NCI-H748 (cell line): ENCODE measurements around the gene CTNND2.
"Not testable (repeated sequence)": the region's sequence is repeated elsewhere in the genome, so short reads cannot be mapped to it uniquely, and the experiment has no call there.

ENCODE experiments used
- DNase-seq: peaks from one replicate; lab custom pipeline; 2025; ENCODE audit not compliant: unreplicated experiment; lab: John Stamatoyannopoulos, UW

Gene CTNND2

DNA sequence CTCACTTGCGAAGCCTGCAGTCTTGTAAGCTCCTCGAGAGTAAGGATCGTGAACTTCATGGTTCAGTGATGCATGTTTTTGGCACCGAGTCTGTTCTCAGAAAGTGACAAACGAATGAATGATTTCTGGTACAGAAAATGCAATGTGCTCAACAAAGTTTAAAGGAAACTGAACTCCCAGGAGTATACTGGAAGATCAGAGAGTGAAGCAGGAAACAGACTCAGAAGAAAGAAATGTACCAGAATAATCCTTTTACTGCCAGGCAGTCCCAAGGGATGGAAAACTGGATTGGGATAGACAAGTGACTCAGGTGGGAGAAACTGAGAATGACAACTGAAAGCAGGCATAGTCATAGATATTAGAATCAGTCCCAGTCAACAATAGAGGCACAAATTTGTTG is 420.6 kb downstream of the CTNND2 start:
- DNase-seq, result no peak

DNA sequence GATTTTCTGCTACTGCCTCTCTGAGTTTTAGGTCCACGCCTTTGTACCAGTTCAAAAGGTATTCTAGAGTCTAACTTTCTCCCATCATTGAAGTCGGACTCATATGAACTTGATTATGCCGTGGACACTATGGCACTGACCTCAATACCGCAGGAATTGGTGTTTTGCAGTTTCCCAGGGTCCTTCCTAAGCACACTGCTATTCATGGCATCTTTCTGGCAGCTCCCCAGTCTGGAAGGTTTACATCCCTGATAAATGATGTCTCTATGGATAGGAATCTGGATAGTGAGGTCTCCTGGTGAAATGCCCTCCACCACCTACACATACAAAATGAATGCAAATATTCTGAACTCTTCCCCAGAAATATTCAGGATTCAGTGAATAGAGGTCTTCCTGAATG is 422.2 kb downstream of the CTNND2 start:
- no peak for DNase-seq

DNA sequence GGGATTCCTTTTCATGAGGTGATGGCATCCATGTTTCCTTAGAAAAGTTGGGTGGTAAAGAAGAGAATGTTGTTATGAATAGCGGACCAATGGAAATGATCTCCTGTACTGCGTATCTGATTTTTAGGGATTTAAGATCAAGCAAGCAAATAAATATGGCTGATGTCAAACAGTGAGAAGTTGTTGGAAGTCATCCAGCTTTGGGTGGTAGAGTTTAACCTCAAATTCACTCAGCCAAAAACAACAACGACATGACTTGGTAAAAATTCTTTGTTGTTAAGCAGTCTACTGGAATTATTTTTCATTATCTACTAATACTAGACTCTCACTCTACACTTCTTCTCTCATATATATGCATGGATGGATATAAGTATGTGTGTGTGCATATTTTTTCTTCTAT is 426.5 kb downstream of the CTNND2 start:
- DNase-seq, result no peak

DNA sequence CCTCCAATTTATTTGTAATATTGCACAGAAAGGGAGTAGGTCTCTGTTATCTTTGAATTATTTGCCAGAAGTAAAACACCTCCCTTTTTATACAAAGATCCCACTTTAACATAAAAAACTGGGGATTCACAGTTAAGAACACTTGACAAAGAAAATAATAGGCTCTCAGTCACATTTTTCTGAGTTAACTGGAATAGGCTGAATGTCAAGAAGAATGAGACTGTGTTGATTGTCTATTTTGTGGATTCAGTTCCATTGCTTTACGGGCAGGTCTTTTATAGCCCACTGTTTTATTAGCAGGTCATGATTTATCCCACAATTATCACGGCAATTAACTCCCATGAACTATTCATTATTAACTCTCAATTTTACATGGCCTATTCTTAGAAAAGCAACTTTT is 427.4 kb downstream of the CTNND2 start:
- DNase-seq, result no peak

DNA sequence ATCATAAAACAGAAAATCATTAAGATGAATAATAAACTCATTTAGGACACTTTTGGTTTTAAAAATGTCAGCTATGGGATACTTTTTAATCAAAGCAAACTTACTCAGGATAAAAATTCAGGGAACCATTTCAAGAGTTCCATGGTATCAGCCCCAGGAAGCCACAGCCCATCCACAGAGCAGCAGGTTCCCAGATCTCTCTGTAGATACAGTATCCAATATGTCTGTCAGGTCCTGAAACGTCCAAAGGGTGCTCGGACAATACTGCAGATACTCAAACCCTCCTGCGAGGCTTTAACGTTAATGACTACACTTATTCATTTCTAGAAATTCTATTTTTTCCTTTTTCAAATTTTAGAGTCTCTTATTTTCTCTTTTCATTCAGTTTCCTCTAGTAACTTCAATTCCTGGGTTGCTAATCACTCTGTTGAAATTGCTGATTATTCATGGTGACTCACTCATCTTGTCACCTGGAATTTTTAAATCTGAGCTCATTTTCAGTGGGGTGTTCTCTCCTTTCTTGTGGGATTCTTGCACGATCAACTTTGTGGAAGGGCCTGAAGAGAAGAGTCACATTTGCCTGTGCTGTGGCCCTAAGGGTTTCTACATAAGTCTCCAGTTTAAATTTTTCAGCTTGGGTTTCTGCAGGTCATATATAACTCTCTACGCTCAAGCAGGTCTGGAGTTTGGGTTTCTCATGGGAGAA is 435.8 kb downstream of the CTNND2 start:
- no peak for DNase-seq

DNA sequence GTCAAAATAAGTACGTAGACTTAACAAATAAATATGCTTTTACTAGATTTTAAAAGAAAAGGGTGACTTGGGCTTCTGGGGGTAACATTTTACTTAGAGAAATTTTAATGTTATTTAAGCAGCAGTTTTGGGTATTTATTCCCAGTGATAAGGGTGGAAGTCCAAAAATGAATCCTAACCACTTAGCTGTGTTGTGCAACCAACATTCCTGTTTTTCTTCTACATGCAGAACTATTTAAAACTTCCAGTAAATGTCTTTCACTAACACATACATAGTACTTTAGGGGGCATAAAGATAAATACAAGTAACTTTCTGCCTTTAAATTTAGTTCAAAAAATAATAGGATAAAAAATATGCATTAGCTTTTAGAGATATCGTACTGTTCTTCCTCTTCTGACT is 436.7 kb downstream of the CTNND2 start:
- no peak for DNase-seq

DNA sequence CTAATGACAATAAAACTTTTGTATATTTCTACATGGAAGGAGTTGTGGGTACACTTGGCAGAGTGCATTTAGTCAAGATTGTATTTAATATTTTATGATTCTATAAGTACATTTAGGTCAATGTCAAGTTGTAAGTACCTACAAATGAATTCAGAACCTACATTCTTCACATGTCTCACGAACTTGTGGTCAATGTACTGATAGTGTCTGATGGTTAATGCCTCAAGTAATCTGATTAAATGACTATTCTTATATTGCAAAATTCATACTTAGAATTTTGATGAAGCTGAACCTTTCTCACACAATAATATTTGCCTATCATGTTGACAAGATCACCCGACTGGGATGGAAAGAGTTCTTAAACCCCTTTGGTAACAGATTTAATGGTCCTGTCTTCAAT is 444.5 kb downstream of the CTNND2 start:
- DNase-seq, result no peak

DNA sequence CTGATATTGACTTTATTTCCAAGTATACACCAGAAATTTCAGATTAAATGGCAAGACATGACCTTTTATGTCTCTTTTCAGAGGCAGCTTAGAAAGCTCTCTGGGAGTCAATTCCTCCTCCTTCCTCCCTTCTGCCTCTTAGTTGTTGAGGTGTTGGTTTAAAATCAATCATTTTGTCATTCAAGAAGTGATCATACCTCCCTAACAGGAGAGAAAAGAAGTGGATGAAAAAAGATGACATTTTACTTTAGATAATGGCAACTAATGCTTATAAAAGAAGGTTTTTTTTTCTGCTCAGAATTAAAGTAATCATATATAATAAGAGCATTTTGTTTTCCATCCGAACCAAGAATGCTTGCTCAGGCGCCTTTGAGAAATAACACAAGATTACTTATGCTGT is 448.7 kb downstream of the CTNND2 start:
- DNase-seq, result no peak

DNA sequence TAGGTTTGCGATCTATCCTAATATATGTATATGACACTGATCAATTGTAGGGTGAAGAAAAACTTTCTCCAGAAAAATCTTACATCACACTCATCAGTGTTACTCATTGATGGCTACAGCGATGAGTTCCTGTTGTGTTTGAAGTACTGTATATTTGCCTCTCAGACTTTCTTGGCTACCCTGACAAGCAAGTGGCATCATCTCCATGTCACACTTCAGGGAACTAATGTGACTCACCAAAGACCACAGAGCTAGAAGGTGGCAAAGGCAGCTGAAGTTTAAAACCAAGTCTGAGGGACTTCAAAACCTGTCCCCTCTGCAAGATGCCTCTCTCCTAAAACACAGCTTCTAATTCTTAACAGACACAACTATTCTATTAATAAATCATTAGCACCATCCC is 451.4 kb downstream of the CTNND2 start:
- DNase-seq, result no peak

DNA sequence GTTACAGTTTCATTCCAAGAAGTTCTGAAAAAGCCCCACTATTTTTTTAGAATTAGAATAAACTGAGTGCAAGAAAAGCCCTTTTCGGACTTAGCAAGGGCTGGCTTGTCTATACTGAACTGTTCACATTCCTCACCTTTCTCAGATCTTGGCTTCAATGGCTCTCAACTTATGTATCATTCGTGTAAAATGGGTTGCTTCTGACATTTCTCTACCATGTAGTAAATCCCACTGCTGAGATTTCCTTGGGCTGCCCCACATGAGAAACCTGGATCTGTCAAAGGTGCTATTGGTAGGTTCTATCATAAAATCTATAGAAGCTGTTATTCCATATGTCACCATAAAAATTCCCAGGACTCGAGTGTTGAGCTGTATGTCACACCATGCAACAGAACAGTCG is 454.3 kb downstream of the CTNND2 start:
- DNase-seq, result no peak

DNA sequence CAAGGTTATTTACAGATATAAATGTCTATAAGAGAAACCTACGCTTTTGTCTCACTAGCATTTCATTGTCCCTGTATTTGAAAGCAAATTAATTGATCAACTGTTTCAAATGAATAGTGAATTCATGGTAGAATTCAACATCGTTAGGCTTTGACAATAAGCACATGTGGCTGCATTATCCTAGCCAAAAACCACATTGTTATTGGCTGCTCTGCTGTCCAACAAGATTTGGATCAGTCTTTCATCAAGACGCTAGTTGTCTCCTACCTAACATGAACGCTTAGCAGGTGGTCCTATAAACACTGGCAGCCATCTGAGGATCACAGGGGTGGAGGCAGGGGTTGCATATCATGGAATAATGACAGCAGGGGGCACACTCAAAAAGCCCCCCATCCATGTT is 455.0 kb downstream of the CTNND2 start:
- no peak for DNase-seq

DNA sequence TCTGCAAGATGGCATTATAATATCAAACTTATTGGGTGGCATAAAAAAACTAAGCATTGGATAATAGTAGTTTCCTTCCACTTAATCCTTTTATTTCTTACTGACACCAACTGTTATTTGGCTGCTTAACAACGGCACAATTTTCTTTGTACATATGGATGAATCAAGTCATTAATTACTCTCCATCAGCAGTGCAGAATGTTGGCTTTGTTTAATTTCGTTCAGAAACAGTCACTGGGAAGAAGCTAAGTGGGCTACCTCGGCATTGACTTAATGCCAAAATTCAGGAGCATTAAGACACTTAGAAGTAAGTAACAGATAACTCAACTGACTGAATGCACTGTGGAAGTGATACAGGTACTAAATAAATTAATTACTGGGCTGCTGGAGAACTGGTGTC is 460.4 kb downstream of the CTNND2 start:
- no peak for DNase-seq

DNA sequence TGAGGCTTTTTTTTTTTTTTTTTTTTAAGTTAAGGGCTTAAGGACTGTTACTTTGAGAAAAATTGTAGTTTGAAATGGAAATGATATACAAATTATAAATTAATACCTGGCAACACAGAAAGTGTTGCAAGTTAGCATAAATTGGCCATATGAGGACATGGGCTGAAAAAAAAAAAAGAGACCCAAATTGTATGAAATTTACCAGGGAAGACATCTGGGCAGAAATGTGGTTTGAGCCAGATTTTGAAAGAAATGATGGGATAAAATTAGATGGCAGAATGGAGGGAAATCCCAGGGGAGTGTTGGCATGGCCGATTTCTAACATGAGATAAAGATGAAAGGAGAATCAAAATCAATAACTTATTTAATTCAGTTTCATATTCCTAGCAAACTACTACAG is 472.1 kb downstream of the CTNND2 start:
- no peak for DNase-seq

DNA sequence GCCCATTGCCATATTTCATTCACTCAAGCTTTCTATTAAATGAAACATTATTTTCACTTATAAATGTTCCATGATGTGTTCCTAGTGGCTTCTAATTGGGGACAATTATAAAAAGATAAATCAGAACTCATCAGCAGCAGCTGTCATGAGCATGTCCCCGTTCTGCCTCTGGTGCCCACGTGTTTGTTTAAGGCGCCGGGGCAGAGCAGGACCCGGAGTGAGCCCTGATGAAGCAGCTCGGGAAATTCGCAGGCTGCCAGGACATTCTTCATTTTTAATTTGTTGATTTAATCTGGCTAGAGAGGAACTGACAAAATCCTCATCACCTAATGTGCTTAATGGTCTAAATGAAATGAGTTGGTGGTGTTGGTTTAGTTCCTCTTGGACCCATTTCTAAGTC is 475.0 kb downstream of the CTNND2 start:
- no peak for DNase-seq

DNA sequence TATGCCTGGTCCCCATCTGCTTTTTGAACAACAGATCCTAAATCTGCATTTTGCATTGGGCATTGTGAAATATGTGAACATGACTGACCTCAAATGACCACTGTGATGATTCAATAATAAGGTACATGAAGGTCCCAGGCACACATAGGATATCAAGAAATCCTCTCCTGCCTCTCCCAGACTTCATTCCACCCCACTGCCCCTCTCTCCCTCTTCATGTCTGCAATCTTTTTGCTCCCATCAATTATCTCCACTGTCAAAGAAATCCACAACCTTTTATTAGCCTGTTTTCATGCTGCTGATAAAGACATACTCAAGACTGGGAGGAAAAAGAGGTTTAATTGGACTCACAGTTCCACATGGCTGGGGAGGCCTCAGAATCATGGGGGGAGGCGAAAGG is 476.7 kb downstream of the CTNND2 start:
- DNase-seq, result no peak

DNA sequence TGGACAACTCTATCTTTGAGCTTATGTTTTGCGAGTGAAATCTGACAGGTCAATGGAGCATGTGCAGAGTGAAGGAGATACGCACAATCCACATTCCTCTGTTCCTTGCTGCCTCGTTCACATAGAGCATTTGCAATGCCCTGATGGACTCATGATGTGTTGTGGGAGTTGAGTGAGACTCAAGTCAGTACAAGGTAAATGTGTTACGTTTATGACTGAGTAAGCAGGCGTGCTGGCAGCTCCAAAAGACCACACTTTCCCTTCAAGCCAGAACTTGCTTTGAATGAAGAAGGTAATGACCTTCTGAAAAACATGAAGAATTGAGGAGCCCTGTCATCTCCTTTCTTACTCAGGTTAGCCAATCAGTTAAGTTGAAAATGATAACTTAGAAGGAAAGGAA is 477.8 kb downstream of the CTNND2 start:
- DNase-seq, result no peak

DNA sequence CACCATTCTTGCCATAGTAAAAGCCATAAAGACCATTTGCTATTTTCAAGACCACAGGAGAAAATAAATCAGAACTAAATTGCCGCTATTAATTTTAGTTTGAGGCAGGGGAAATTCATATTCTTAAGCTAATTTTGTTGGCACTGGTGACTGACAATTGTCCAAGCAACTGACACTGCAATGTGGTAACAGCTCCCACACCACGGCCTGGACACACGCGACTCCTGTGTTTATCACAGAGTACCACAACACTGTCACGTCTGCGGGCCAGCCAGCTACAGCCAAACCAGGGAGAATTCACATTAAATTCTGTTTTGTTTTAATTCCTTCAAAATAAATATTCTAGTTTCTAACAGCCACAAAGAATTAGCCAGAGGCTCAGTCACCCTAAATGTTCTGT is 481.9 kb downstream of the CTNND2 start:
- DNase-seq, result no peak

DNA sequence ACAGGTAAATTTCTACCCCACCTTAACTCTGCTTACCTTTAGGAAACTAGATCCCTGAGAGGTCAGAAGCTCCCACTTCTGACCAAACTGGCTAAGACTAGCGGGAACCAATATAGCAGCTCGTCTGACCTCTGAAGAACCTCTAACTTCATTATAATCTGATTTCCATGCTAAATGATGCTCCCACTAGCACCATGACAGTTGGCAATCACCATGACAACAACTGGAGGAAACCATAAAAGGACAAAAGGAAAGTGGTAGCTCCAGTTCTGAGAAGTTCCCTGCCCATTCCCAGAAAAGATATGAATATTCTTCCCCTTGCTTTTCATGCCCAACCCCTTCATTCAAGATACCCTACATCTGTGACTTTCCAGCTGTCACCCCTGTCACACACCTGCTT is 483.3 kb downstream of the CTNND2 start:
- DNase-seq, result no peak

DNA sequence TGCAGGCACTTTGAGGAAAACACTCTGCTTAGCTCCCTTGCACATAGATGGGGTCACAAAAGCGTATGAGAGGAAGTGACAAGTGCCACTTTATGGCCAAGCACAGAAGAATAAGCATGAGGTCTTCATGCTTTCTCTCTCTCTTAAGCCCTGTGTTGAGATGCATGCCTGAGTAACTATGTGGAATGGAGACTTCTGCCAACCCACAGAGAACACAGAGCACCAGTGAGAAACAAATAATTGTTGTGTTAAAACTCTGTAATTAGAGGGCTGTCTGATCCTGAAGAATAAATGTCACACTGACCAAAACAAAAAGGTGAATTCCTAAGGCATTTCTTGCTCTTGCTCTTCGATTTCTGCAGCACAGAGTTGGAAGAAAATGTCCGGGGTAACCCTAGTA is 488.5 kb downstream of the CTNND2 start:
- DNase-seq, result no peak

DNA sequence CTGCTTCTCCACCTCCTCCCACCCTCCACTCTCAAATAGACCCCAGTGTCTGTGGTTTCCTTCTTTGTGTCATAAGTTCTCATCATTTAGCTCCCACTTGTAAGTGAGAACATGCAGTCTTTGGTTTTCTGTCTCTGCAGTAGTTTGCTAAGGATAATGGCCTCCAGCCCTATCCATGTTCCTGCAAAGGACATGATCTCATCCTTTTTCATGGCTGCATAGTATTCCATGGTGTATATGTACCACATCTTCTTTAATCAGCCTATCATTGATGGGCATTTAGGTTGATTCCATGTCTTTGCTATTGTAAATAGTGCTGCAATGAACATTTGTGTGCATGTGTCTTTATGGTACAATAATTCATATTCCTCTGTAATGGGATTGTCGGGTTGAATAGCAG is 489.5 kb downstream of the CTNND2 start:
- DNase-seq, result not testable (repeated sequence)

DNA sequence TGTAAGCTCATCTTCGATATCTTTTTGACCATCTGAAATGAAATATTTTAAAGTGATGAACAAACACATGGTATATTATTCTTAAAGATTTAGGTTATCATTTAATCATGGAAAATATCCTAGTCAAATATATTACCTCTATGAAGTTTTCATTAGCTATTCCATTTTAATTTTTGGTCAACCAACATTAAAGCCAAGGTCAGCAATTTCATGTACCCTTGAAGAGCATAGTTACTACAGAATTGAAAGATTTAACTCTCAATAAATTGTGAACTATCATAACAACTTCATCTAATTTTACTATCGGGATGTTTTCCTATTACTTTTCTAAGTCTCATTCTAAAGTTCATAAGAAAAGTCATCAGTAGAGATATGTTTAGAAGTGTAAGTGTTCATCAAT is 492.6 kb downstream of the CTNND2 start:
- DNase-seq, result no peak

DNA sequence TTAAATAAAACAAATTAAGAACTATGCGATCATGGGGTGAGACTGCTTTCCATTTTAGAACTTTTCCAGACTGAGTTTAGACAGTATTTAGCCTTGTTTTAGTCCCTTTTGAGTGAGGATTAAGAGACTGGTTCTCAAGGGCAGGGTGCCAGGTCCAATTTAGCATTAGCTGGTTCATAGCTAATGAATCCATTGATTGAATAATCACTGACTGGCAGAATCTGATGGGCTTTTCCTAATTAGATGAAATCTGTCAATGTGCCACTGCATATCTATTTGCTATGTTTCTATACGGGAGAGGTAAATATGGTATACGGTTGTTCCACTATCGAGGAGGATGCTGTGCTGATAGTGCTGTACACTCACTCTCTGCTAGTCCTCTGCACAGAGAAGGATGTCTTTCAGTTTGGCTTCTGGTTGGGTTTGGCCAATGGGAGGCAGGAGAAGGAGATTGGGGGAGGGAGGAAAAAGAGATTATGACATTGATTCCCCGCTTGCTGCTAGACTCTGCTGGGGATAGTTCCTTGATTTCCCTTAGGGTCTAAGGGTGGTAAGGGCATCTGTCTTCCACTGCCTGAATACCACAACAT is 496.6 kb downstream of the CTNND2 start:
- DNase-seq, result no peak

DNA sequence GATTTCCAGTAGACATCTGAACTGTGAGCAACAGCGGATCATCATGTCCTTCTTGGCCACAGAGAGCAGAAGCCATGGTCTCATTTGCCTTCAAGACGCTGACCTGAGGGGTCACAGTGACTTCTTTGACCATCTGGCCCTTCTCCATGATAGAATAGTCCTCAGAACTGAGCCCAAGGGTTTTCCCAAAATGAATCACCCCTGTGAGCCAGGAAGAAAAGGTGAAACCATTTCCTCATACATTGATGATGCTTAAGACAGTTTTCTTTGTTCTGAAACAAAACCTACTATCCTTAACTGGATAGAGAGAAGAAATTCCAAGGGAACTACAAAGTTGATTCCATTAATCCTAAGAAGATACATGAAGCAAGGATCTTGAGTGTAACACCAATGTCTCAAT is 503.9 kb downstream of the CTNND2 start:
- no peak for DNase-seq
